RPMI7951 (cell line): ENCODE results near the gene TNRC6A. TPM values are rescaled to one million over a fixed set of nuclear protein-coding genes. Genes with fewer than 3 reads are reported as not detected.
"Not testable (repeated sequence)": the region's sequence is repeated elsewhere in the genome, so short reads cannot be mapped to it uniquely, and the experiment has no call there.

Experiments
- DNase-seq: peaks from one replicate; pipeline ENCODE4 v3.0.0-alpha.2; 2012; ENCODE audit warnings: low read depth
- total RNA-seq: library from RNA; depleted of rRNA; stranded (reverse); fragments of >200 nt; shearing (Covaris generic); gene quantifications from 2 replicates; pipeline ENCODE4 v1.2.3, GENCODE V29; 2014

Gene TNRC6A
- total RNA-seq, 1 experiment from 2014 or later, result 11.9 TPM

DNA sequence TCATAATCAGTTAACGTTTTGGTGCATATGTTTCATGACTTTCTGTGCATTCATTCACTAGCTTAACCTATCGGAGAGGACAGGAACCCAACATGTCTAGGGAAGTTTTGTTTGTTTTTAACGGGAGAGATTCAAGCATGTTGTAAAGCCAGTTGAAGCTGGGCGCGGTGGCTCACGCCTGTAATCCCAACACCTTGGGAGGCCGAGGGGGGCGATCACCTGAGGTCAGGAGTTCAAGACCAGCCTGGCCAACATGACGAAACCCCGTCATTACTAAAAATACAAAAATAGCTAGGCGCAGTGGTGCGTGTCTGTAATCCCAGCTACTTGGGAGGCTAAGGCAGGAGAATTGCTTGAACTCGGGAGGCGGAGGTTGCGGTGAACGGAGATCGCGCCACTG lies 1.4 kb upstream of the TNRC6A start:
- no peak for DNase-seq

DNA sequence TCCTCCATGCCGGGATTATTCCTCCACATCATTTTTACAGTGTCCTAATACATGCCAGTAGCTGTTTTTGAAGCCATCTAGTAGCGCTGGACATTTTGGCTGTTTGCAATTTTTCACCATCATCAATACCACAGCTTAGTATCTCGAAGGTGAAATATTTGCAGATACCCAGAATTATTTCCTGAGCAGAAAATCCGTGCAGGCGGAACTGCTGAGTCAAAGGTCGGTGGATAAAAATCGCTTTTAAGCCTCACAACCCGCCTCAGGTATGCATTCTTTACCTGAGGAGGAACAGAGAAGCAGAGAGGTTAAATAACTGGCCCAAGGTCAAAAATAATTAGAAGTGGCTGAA lies 584 bp upstream of the TNRC6A start:
- no peak for DNase-seq

DNA sequence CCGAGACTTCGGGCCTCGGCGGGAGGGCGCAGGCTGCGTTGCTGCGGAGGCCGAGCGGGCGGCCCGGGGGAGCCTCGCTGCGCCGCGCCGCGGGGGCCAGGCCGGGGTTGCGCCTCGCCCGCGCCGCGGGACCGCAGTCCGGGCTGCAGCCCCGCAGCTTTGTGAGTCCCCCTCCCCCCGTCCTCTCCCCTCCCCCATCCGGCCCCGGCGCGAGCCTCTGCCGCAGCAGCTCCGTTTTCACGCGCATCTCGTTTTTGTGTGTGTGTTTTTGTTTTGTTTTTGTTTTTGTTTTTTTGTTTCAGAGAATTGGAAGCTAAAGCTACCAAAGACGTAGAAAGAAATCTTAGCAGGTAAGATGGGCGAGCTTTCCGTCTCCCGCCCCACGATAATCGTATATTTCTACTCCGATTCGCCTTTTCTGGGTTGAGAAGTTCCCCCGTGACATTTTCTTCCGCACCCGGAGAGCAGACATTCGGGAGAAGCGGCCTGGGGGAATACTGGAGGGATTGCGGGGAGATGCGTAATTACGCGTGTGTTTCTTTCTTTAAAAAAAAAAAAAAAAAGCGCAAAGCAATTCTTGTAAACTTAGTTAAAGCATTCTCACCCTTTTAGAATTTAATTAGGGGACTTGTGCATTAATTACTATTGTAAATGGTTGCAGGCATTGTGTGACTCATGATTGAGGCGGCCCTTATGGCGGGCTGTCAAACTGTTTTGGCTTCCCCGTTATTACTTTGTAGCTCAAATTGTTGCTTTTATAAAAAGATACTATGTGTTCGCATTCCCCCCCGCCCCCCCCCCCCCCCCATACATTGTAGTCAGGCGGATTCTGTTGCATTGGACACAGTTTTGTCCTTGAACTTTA lies 732 bp downstream of the TNRC6A start:
- DNase-seq, result peak; percentile 31

GRCh38 chr16:24730914-24731313 lies 1.5 kb downstream of the TNRC6A start:
- DNase-seq, result no peak

DNA sequence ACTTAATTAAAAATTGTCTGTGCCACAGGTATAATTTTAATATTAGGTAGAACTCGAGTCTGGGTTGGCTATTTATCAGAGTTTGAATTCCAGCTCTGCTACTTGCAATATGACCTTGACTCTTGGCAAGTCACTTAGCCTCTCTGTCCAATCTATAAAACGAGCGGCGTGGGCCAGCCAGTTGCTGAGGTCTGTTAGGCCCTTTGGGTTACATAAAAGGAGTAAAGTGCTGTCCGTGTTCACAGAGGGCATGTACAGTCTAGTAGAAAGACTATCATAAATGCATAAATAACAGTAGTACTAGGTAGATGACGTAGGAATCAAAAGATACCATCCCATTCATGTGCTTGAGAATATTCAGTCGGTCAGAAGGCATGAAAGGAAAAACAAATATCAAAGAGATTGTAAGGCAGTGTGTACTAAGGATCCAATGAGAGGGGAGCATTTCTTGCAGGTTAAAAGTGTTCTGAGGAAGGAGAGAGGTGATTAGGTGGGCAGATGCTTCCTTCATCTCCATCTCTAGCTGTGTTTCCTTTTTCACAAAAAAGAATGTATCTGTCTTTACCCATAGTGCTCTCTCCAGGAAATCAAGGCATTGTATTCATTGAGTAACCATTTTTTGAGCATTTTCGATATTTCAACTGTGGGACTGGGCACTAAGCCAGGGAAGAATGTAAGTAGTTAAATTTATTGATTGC lies 2.4 kb downstream of the TNRC6A start:
- DNase-seq, result no peak

- no peak for DNase-seq
These were observed 4.9 kb downstream of the TNRC6A start for GRCh38 chr16:24734382-24734781.

GRCh38 chr16:24736758-24737157 lies 7.3 kb downstream of the TNRC6A start:
- peak; percentile 8 for DNase-seq

GRCh38 chr16:24737391-24737871 lies 8.0 kb downstream of the TNRC6A start:
- peak; percentile 21 for DNase-seq

GRCh38 chr16:24737916-24738594 lies 8.6 kb downstream of the TNRC6A start:
- no peak for DNase-seq

DNA sequence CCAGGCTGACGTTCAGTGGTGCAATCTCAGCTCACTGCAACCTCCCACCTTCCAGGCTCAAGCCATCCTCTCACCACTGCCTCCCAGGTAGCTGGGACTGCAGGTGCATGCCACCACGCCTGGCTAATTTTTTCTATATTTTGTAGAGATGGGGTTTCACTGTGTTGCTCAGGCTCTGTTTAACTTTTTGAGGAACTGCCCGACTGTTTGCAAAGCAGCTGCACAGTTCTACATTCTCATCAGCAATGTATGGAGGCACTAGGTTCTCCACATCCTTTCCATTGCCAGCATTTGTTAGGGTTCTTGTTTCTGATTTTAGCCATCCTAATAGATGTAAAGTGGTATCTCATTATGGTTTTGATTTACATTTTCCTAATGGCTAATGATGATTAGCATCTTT lies 9.4 kb downstream of the TNRC6A start:
- no peak for DNase-seq

DNA sequence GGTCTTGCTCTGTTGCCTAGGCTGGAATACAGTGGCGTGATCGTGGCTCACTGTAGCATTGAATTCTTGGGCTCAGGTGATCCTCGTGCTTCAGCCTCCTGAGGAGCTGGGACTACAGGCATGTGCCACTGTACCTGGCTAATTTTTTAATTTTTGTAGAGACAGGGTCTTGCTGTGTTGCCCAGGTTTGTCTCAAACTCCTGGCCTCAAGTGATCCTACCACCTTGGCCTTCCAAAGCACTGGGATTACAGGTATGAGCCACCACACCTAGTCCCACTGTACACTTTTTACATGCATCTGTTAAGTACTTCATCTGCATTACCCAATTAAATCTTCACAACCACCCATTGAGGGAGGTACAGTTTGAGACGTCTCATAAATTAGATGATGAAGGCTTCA lies 12.4 kb downstream of the TNRC6A start:
- DNase-seq, result no peak

DNA sequence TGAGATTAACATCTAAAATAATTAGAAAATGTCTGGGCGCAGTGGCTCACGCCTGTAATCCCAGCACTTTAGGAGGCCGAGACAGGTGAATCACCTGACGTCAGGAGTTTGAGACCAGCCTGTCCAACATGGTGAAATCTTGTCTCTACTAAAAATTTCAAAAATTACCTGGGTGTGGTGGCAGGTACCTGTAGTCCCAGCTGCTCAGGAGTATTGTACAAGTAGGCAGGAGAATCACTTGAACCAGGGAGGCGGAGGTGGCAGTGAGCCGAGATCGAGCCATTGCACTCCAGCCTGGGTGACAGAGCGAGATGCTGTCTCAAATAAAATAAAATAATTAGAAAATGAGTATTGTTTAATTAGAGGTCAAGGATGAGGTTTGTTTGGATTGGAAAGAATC lies 13.2 kb downstream of the TNRC6A start:
- not testable (repeated sequence) for DNase-seq

- no peak for DNase-seq
These were observed 15.9 kb downstream of the TNRC6A start for GRCh38 chr16:24745391-24745790.

DNA sequence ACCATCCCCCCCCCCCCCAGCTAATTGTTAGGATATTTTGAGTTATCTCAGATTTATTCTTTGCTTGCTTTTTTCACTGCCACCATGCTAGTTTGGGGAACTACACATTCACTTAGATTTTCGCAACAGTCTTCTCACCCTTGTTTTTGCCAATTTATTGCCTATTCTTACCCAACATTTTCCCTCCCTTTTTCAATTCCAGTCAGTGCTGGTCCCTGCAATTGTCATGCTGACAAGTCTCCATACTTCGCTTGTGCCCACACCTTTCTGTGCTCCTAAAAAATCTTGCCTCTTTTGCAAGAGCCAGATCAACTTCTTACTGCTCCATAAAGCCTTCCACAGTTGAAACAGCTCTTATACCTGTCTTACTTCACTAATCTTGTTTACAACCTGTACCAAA lies 16.3 kb downstream of the TNRC6A start:
- DNase-seq, result no peak

DNA sequence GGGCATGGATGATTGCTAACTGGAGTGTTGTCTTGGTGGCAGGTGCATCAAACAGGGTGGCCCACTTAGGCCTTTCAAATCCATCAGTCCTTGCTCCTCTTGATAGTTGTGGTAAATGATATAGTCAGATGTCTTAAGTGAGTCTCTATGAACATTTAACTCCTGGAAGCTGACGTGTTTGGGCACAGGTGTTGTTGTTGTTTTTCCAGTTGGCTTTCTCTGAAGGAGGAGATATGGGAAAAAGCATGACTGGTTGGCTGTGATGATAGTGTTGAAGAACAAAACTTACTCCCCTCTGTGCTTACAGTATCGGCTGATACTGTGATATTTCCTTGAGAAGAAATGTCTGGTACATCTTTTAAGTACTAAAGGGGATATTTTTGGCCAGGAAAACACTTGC lies 18.0 kb downstream of the TNRC6A start:
- no peak for DNase-seq

GRCh38 chr16:24748242-24748641 lies 18.8 kb downstream of the TNRC6A start:
- DNase-seq, result peak; percentile 88

DNA sequence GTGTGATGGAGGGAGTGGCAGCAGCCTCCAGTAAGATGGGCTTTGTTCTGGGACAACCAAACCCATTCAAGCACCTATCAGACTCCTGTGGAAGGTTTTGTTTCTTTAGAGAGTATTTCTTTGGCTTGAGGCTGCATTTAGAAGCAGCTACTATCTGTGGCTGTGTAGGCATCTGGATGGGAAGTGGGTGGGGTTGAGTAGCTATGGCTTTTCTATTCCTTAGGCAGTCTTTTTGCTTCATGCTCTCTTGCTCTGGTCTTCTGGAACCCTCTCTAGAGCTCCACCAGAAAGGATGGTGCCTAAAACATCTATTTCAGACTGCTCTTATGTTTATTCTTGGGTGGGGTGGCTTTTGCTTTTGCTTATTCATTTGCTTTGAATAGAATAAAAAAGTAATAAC lies 19.9 kb downstream of the TNRC6A start:
- no peak for DNase-seq

DNA sequence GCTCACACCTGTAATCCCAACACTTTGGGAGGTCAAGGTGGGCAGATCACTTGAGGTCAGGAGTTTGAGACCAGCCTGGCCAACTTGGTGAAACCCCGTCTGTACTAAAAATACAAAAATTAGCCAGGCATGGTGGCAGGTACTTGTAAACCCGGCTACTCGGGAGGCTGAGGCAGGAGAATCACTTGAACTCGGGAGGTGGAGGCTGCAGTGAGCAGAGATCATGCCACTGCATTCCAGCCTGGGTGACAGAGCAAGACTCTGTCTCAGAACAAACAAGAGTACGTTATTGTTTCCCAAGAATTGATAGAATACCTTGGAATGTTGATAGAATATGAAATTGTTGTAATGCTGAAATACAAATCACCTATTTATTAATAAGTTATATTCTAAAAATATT lies 20.4 kb downstream of the TNRC6A start:
- not testable (repeated sequence) for DNase-seq

DNA sequence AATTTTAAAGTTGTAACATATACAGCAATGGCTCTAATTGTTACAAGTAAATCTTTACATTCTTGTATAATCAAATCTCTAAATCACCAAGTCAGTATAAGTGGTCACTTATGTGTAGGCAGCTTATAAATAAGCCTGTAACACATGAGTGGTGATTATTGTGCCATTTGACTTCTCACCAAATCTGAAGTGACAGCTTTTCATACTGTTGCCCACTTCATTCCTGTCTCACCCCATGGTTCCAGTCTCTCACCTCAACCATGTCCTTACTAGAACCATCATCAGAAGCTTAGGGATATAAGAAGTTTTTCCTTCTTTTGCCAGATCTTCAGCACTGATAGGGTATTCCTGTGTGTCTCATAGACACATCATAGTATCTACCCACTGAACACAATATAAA lies 23.5 kb downstream of the TNRC6A start:
- DNase-seq, result no peak

- DNase-seq, result no peak
These were observed 24.0 kb downstream of the TNRC6A start for GRCh38 chr16:24753437-24753836.

GRCh38 chr16:24754543-24754942 lies 25.1 kb downstream of the TNRC6A start:
- DNase-seq, result no peak

- DNase-seq, result no peak
These were observed 25.9 kb downstream of the TNRC6A start for GRCh38 chr16:24755201-24755874.
